ENCODE measurements around the gene POMC.
A peak's percentile ranks its signal among the peaks of the same experiment; 100 is the strongest.
"Not testable (repeated sequence)": the region's sequence is repeated elsewhere in the genome, so short reads cannot be mapped to it uniquely, and the experiment has no call there.

The POMC gene

DNA sequence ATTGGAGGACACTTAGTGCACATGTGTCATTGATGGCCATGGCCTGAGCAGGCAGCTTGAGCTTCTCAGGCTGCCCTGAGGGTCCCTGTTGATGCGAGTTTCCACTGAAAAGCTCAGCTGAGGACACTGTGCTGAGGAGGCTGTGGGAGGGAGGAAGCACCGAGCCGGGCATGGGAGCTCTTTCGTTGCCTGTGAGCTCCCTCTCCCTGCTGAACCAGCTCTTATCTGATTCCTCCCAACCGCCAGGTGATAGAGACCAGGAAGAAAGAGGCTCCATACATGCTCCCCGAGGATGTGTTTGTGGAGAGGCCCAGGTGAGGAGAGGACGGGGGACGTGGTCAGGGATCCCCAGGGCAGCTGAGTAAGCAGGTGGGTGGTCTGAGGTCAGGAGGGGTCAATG, 27.3 kb downstream of the POMC start:
- H3K9me3 Mint-ChIP-seq = no peaks in the 10 kb centered on the region
- H3K4me1 Mint-ChIP-seq (ENCODE audit: low read depth) = no peaks in the 10 kb centered on the region
- intact Hi-C loops (cut with micrococcal nuclease) = no loop called here
- no peaks in the 10 kb centered on the region for H3K36me3 Mint-ChIP-seq (ENCODE audit: low read depth)
- peaks cover 30% of the 10 kb centered on the region for H3K27me3 Mint-ChIP-seq
- no peak overlapping the region for H3K27ac Mint-ChIP-seq
- H3K4me3 Mint-ChIP-seq = no peak overlapping the region

DNA sequence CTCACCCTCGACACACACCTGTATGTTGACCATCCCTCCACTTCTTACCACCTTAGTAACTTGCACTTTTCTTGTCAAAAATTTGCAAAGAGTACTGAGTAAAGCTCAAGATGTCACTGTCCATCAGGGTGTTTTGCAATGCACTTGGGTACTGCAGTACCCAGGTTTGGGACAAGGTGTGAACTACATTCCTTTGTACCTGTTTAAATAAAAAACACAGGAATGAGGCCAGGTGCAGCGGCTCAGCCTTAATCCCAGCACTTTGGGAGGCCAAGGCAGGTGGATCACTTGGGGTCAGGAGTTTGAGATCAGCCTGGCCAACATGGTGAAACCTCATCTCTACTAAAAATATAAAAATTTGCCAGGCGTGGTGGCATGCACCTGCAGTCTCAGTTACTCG, 27.8 kb downstream of the POMC start:
- H3K27me3 Mint-ChIP-seq = peaks cover 32% of the 10 kb centered on the region
- H3K9me3 Mint-ChIP-seq; H3K4me1 Mint-ChIP-seq (ENCODE audit: low read depth); H3K4me3 Mint-ChIP-seq; intact Hi-C loops (cut with micrococcal nuclease); H3K36me3 Mint-ChIP-seq (ENCODE audit: low read depth); H3K27ac Mint-ChIP-seq: not testable (repeated sequence)

DNA sequence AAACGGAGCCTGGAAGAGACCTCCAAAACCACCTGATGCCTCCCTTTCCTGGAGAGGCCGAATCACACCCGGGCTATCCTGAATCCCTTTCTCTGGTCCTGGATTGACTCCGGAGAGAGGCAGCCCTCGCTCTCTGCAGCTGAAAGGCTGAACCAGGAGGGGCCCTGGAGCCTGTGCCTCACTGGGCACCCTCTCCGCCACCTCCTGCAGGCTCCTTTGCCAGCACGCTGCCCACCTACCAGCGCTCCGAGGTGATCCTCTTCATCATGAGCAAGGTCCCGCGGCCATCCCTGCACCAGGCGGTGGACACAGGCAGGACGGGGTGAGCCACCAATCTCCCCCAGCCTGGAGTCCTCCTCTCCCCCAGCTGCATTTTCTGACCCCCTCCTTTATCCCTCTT, 35.7 kb downstream of the POMC start:
- H3K36me3 Mint-ChIP-seq (ENCODE audit: low read depth) = no peaks in the 10 kb centered on the region
- H3K9me3 Mint-ChIP-seq = no peaks in the 10 kb centered on the region
- intact Hi-C loops (cut with micrococcal nuclease) = loop anchor here (10.0 kb wide), 1 partner anchor 62 kb away; no protein-coding TSS in a partner anchor
- peaks cover 26% of the 10 kb centered on the region for H3K4me1 Mint-ChIP-seq (ENCODE audit: low read depth)
- peaks cover 77% of the 10 kb centered on the region for H3K27me3 Mint-ChIP-seq
- H3K27ac Mint-ChIP-seq = no peak overlapping the region
- H3K4me3 Mint-ChIP-seq = no peak overlapping the region

DNA sequence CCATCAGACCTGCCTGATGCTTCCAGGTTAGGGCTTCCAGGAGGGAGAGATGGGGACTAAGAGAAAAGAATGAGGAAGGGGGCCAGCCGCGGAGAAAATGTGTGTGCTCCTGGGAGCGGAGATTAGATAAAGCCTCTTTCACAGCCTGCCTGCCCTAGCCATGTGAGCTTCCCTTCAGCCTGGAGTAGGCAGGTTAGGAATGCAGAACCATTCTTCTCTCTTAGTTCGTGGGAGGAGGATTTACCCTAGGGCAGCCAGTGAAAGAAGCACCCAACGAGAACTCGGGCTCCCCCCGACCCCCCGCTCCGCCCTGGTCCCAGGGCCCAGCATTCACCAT, 36.1 kb downstream of the POMC start:
- peaks cover 75% of the 10 kb centered on the region for H3K27me3 Mint-ChIP-seq

DNA sequence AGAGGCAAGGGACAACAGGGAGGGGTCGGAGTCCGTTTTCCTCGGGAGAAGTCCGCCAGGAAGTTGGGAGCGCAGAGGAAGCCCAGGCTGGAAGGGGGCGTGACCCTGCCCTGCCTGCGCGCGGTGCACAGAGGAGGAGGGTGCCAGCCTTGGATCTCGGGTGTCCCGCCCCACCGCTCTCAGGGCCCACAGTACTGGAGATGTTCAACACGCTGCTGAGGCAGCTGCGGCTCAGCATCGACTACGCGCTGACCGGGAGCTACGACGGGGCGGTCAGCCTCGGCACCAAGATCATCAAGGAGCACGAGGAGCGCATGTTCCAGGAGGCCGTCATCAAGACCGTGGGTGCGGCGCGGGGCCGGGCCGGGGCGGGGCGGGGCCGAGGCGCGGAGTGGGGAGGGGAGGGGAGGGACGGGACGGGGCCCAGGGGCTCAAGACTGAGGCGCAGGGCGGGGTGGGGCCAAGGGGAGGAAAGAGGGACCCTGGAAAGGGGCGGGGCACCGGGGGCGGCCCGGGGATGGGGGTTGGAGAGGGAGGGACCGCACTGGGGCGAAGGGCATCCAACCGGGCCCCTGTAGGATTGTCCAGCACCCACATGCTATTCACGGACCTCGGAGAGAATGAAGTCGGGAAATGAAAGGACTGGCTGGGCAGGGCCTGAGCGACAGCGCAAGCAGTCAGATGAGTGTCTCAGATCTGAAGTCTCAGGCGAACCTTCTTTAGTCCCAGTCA, 36.6 kb downstream of the POMC start:
- Mint-ChIP-seq H3K4me1 (ENCODE audit: low read depth) (peaks cover 26% of the 10 kb centered on the region), H3K27me3 (peaks cover 70% of the 10 kb centered on the region), H3K9me3 (no peaks in the 10 kb centered on the region), H3K36me3 (ENCODE audit: low read depth) (no peaks in the 10 kb centered on the region), H3K27ac (no peak overlapping the region), H3K4me3 (peak overlapping the region; percentile 65)
- intact Hi-C loops (cut with micrococcal nuclease) = loop anchor here (10.0 kb wide), 1 partner anchor 63 kb away; no protein-coding TSS in a partner anchor

More for the DNA sequence above, 36.1 kb downstream of the POMC start:
- intact Hi-C loops (cut with micrococcal nuclease) = loop anchor here (10.0 kb wide), 1 partner anchor 63 kb away; no protein-coding TSS in a partner anchor
- Mint-ChIP-seq H3K4me3 (peak overlapping the region; percentile 7), H3K36me3 (ENCODE audit: low read depth) (no peaks in the 10 kb centered on the region), H3K27ac (no peak overlapping the region), H3K9me3 (no peaks in the 10 kb centered on the region), H3K4me1 (ENCODE audit: low read depth) (peaks cover 26% of the 10 kb centered on the region)

DNA sequence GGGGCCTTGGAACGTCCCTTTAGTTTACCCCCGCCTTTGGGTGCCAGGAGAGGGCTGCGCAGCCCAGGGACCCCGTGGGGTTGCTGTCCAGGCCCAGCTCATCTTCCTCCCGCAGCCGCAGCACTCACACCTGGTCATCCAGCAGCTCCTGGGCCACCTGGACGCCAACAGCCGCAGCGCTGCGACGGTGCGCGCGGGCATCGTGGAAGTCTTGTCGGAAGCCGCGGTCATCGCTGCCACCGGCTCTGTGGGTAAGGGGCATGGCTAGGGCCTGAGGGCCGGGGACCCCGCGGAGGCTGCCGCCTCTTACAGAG, 37.2 kb downstream of the POMC start:
- intact Hi-C loops (cut with micrococcal nuclease) = loop anchor here (10.0 kb wide), 1 partner anchor 64 kb away; no protein-coding TSS in a partner anchor
- peaks cover 66% of the 10 kb centered on the region for H3K27me3 Mint-ChIP-seq
- H3K27ac Mint-ChIP-seq = no peak overlapping the region

DNA sequence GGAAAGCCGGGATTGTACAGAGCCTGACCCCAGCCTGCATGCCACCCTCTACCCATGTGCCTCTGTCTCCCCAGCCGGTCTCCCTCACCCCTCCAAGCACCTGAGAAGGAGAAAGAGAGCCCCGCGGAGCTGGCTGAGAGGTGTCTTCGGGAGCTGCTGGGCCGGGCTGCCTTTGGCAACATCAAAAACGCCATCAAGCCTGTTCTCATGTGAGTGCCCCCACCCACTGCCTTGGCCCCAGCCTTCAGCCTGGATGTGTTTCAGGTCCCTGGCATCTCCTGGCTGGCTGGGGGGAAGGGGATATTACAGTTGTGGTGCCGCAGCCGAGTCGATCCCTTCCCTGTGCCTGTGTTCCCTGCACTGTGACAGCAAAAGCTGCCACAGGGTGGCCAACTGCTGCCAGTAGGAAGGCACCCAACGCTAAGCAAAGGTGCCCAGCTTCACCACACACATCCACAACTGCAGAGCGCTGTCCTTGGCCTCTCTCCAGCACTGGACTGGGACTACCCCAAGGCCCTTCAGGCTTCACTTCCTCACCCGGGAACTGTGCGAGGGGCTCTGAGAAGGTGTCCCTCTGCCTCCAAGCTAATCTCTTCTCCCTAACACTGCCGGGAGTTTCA, 38.4 kb downstream of the POMC start:
- no peaks in the 10 kb centered on the region for H3K36me3 Mint-ChIP-seq (ENCODE audit: low read depth)
- no peak overlapping the region for H3K4me3 Mint-ChIP-seq
- peaks cover 55% of the 10 kb centered on the region for H3K27me3 Mint-ChIP-seq
- no peaks in the 10 kb centered on the region for H3K9me3 Mint-ChIP-seq
- peaks cover 26% of the 10 kb centered on the region for H3K4me1 Mint-ChIP-seq (ENCODE audit: low read depth)
- no peak overlapping the region for H3K27ac Mint-ChIP-seq
- intact Hi-C loops (cut with micrococcal nuclease) = loop anchor here (10.0 kb wide), 1 partner anchor 65 kb away; no protein-coding TSS in a partner anchor

More for the DNA sequence above, 37.2 kb downstream of the POMC start:
- no peaks in the 10 kb centered on the region for H3K9me3 Mint-ChIP-seq
- H3K36me3 Mint-ChIP-seq (ENCODE audit: low read depth) = no peaks in the 10 kb centered on the region
- H3K4me1 Mint-ChIP-seq (ENCODE audit: low read depth) = peaks cover 26% of the 10 kb centered on the region
- H3K4me3 Mint-ChIP-seq = peak overlapping the region; percentile 65

DNA sequence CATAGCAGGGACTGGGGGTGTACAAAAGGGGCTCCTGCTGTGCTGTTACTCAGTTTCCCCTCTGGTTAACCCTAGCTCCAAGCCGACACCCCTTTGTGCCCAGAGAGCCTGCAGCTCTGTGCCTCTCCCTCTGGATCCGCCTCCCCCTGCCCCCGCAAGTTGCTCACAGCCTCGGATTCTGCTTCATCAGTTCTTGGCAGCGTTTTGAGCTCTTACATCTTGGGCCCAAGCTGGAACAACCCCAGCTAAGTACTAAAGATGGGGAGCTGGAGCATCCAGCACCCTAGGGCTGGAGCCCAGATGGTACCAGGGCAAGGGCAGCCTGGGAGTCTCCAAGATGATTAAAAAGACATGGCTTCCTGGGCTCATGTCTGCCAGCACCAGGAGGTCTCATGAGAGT, 40.7 kb downstream of the POMC start:
- intact Hi-C loops (cut with micrococcal nuclease) = loop anchor here (1.0 kb wide), 1 partner anchor 151 kb away; no protein-coding TSS in a partner anchor
- Mint-ChIP-seq H3K36me3 (ENCODE audit: low read depth) (no peaks in the 10 kb centered on the region), H3K4me1 (ENCODE audit: low read depth) (peaks cover 33% of the 10 kb centered on the region)

DNA sequence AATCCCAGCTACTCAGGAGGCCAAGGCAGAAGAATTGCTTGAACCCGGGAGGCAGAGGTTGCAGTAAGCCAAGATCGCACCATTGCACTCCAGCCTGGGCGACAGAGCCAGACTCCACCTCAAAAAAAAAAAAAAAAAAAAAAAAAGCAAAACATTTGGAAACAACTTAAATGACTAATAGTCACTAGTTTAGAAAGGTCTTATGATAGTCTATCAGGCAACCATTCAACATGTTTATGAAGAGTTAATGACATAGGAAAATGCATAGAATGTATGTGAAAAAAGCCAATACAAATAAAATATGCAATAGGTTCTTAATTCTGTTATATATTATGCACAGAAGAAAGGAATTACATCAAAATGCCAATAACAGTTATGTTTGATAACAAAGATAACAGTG, 41.3 kb downstream of the POMC start:
- H3K27ac Mint-ChIP-seq, H3K4me3 Mint-ChIP-seq: not testable (repeated sequence)
- peaks cover 30% of the 10 kb centered on the region for H3K4me1 Mint-ChIP-seq (ENCODE audit: low read depth)

More for the DNA sequence above, 40.7 kb downstream of the POMC start:
- no peak overlapping the region for H3K4me3 Mint-ChIP-seq
- H3K9me3 Mint-ChIP-seq = no peaks in the 10 kb centered on the region
- H3K27me3 Mint-ChIP-seq = peaks cover 34% of the 10 kb centered on the region
- H3K27ac Mint-ChIP-seq = no peak overlapping the region

DNA sequence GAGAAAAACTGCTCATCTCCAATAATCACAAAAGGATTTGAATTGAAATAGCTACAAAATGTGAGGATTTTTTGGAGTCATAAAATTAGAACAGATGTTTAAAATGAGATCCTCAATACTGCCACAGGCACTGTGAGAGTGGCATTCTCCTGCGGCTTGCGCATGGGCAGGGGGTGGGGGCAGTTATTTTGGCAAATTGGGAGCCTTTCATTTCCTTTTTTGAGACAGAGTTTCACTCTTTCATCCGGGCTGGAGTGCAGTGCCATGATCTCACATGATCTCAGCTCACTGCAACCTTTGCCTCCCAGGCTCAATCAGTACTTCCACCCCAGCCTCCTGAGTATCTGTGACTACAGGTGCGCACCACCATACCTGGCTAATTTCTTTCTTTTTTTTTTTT, 42.4 kb downstream of the POMC start:
- peaks cover 20% of the 10 kb centered on the region for H3K27me3 Mint-ChIP-seq
- intact Hi-C loops (cut with micrococcal nuclease) = no loop called here
- no peak overlapping the region for H3K4me3 Mint-ChIP-seq
- H3K9me3 Mint-ChIP-seq = no peaks in the 10 kb centered on the region
- H3K4me1 Mint-ChIP-seq (ENCODE audit: low read depth) = peaks cover 20% of the 10 kb centered on the region
- no peak overlapping the region for H3K27ac Mint-ChIP-seq
- no peaks in the 10 kb centered on the region for H3K36me3 Mint-ChIP-seq (ENCODE audit: low read depth)

More for the DNA sequence above, 41.3 kb downstream of the POMC start:
- peaks cover 30% of the 10 kb centered on the region for H3K27me3 Mint-ChIP-seq
- H3K9me3 Mint-ChIP-seq; intact Hi-C loops (cut with micrococcal nuclease); H3K36me3 Mint-ChIP-seq (ENCODE audit: low read depth): not testable (repeated sequence)

DNA sequence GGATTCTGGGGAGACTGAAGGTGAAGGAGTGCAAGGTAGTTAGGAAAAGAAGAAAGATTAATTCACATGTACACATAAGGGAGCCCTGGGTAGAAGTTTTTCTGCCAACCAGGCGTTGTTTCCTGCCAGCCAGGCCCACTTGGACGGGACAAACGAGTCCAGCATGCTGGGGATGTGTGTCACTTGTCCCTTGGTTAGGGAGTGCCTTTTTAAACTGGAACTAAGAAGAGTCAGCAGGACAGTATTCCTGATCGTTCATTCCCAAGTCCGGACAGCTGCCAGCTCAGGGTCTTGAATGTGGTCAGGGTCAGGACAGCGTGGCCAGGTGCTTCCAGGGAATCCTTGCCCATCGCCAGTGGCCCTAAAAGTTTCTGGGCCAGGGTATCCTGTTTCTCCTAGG, 43.2 kb downstream of the POMC start:
- Mint-ChIP-seq H3K9me3 (no peaks in the 10 kb centered on the region), H3K4me1 (ENCODE audit: low read depth) (peaks cover 20% of the 10 kb centered on the region), H3K27ac (no peak overlapping the region), H3K4me3 (no peak overlapping the region), H3K27me3 (peaks cover 13% of the 10 kb centered on the region), H3K36me3 (ENCODE audit: low read depth) (no peaks in the 10 kb centered on the region)
- intact Hi-C loops (cut with micrococcal nuclease) = no loop called here

DNA sequence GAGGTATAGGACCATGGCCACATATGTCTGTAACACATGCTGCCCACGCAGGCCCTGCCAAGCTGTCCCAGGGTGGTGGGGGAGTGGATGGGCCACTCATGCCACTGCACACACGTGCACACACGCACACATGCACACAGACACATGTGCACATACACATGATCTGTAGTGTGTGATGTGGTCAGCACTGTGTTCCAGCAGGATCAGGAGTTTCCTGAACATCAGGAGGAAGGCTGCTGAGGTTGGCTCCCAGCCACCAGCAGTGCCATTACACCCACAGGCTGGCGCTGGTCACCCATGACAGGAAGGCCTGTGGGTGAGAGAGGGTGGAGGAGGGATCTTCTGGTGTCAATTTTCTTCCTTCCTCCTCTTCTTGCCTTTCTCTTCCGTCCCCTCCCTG, 44.7 kb downstream of the POMC start:
- Mint-ChIP-seq H3K36me3 (ENCODE audit: low read depth) (no peaks in the 10 kb centered on the region), H3K4me1 (ENCODE audit: low read depth) (peaks cover 8% of the 10 kb centered on the region), H3K27me3 (peaks cover 4% of the 10 kb centered on the region), H3K4me3 (no peak overlapping the region), H3K9me3 (no peaks in the 10 kb centered on the region), H3K27ac (no peak overlapping the region)
- intact Hi-C loops (cut with micrococcal nuclease) = no loop called here

DNA sequence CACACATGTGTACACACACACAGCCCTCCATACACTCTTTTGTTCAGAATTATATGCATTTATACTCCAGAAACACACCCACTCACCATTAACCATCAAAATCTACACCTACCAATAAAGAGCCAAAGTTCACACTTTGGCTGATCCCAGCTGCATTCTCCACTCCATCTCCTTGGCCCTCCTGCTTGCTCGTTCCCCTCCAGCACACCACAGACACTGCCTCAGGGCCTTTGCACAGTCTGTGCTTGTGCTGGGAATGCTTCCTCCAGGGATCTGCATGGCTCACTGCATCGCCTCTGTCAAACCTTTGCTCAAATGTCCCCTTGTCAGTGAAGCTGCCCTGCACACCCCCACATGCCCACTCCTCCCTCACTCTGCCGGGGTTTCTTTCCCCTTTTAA, 46.0 kb downstream of the POMC start:
- intact Hi-C loops (cut with micrococcal nuclease) = no loop called here
- no peaks in the 10 kb centered on the region for H3K9me3 Mint-ChIP-seq
- no peak overlapping the region for H3K27ac Mint-ChIP-seq
- H3K36me3 Mint-ChIP-seq (ENCODE audit: low read depth) = no peaks in the 10 kb centered on the region
- H3K4me3 Mint-ChIP-seq = no peak overlapping the region
- H3K4me1 Mint-ChIP-seq (ENCODE audit: low read depth) = peaks cover 7% of the 10 kb centered on the region
- peaks cover 3% of the 10 kb centered on the region for H3K27me3 Mint-ChIP-seq

DNA sequence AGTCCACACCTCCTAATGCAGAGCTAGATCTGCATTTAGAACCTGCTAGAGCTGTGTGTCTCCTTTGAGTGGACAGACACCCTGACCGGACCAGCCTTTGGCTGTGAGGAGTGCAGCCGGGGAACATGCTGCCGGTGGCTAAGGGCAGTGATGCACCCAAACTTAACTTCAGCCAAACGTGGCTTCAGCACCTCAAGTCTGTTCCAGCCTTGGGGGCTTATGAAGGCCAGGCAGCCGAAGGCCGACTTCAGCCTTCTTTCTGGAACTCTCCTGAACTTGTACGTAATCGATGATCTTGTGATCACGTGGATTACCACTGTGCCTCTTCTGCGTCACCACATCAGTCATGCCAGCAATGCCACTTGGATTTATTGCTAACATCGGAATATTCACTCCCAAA, 49.1 kb downstream of the POMC start:
- Mint-ChIP-seq H3K4me1 (ENCODE audit: low read depth) (peaks cover 7% of the 10 kb centered on the region), H3K9me3 (no peaks in the 10 kb centered on the region), H3K27ac (no peak overlapping the region), H3K36me3 (ENCODE audit: low read depth) (no peaks in the 10 kb centered on the region), H3K4me3 (no peak overlapping the region), H3K27me3 (peaks cover 8% of the 10 kb centered on the region)
- intact Hi-C loops (cut with micrococcal nuclease) = no loop called here
